ENCODE data around the gene CD2.

The CD2 gene, protein sequence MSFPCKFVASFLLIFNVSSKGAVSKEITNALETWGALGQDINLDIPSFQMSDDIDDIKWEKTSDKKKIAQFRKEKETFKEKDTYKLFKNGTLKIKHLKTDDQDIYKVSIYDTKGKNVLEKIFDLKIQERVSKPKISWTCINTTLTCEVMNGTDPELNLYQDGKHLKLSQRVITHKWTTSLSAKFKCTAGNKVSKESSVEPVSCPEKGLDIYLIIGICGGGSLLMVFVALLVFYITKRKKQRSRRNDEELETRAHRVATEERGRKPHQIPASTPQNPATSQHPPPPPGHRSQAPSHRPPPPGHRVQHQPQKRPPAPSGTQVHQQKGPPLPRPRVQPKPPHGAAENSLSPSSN

DNA sequence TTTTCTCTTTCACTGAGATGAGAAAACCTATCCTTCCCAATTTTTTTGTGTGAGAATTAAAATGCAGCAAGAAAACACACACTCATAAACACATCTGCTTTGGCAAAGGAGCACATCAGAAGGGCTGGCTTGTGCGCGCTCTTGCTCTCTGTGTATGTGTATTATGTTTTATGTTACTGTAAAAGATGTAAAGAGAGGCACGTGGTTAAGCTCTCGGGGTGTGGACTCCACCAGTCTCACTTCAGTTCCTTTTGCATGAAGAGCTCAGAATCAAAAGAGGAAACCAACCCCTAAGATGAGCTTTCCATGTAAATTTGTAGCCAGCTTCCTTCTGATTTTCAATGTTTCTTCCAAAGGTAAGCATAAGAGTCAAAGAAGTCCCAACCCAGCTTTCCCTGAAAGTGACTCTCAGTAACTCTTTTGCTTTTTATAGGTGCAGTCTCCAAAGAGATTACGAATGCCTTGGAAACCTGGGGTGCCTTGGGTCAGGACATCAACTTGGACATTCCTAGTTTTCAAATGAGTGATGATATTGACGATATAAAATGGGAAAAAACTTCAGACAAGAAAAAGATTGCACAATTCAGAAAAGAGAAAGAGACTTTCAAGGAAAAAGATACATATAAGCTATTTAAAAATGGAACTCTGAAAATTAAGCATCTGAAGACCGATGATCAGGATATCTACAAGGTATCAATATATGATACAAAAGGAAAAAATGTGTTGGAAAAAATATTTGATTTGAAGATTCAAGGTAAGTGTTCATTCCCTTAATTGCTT lies at the start of gene CD2:
CD2 (plus strand) TSS at position 233 of the 780 bp plus-strand sequence; CDS start at position 296, 63 bp downstream.
- no peak for DNase-seq (ENCODE audit: extremely low read depth, low read depth)
- TF ChIP-seq, protein P1, sequence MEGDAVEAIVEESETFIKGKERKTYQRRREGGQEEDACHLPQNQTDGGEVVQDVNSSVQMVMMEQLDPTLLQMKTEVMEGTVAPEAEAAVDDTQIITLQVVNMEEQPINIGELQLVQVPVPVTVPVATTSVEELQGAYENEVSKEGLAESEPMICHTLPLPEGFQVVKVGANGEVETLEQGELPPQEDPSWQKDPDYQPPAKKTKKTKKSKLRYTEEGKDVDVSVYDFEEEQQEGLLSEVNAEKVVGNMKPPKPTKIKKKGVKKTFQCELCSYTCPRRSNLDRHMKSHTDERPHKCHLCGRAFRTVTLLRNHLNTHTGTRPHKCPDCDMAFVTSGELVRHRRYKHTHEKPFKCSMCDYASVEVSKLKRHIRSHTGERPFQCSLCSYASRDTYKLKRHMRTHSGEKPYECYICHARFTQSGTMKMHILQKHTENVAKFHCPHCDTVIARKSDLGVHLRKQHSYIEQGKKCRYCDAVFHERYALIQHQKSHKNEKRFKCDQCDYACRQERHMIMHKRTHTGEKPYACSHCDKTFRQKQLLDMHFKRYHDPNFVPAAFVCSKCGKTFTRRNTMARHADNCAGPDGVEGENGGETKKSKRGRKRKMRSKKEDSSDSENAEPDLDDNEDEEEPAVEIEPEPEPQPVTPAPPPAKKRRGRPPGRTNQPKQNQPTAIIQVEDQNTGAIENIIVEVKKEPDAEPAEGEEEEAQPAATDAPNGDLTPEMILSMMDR (IDR thresholded peaks at IDR 0.05; ENCODE audit: low read depth, low read length): no peak

DNA sequence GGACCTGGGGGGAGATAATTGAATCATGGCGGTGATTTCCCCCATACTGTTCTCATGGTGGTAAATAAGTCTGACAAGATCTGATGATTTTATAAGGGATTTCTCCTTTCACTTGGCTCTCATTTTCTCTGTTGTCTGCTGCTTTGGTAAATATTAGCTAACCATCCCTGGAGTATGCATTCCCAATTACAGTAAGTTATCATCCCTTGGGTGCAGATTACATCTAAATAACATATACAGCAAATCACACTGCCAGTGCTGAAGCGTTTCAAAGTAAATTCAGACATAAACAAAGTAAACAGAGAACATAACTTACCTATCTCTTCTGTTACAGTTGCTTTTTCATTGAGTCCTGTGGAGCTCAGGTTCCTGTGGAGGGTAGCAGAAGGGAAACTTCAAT lies 48.1 kb upstream of the CD2 start:
- TF ChIP-seq, protein P1 (IDR thresholded peaks at IDR 0.05; ENCODE audit: low read depth, low read length): no peak
- no peak for DNase-seq (ENCODE audit: extremely low read depth, low read depth)

DNA sequence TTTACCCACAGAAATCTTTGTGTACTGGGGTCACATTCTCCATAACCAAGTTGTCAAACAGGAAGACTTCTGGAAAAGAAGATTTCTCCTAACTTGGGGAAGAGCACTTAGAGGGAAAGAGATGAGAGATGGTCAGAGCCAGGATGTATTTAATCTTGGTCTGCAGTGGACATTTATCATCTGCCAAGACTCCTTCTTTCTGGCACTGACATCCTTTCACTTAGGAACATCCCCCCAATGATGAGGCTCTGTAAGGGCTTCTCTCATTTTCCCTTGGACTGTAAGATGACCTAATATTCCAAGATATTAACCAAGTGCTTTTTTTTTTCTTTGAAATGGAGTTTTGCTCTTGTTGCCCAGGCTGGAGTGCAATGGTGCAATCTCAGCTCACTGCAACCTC lies 47.4 kb upstream of the CD2 start:
- no peak for DNase-seq (ENCODE audit: extremely low read depth, low read depth)
- TF ChIP-seq, protein P1 (IDR thresholded peaks at IDR 0.05; ENCODE audit: low read depth, low read length): no peak

DNA sequence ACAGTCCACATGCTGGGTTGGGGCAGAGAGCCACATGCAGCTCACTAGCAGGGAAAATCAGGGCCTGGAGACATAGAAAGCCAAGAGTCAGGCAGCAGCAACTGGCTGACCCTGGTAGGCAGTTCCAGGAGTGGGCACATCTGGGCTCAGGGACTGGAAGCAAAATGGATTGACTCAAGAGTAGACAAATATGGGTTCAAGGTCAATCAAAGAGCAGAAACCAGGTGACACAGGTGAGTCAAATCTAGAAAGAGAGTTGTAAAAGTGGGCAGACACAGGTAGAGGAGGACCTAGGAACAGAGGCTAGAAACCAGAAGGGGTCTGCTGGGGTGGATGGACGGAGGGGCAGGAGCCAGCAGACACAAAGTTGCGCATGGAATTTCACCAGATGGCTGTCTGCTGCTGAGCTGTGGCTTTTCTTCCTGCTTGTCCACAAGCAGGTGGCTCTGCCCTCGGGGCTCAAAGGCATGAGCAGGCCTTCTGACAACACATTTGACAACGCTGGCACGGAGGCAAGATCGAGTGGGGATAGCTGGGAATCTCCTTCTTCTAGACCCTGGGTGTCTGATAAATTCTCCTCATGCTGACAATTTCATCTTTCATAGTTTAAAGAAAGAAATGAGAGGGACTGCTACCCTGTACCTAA lies 45.9 kb upstream of the CD2 start:
- no peak for DNase-seq (ENCODE audit: extremely low read depth, low read depth)
- TF ChIP-seq, protein P1 (IDR thresholded peaks at IDR 0.05; ENCODE audit: low read depth, low read length): no peak

DNA sequence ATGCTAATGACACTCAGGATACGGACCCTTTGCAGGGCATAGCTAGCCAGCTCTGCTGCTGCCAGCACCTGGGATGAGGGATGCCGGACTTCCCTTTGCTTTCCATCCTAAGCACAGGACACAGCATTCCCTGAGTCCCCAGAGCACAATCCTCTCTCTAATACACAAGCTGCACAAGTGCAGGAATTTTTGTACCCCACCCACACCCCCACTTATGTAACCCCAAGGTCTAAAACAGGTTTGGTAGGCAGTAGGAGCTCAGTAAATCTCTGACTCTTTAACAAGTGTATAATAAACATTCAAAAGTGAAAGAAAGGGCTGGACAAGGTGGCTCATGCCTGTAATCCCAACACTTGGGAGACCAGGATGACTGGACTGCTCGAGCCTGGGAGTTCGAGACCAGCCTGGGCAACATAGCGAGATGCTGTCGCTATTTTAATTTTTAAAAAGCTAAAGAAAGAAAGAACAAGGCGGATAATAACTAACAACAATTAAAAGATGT lies 44.5 kb upstream of the CD2 start:
- no peak for DNase-seq (ENCODE audit: extremely low read depth, low read depth)
- TF ChIP-seq, protein P1 (IDR thresholded peaks at IDR 0.05; ENCODE audit: low read depth, low read length): no peak

DNA sequence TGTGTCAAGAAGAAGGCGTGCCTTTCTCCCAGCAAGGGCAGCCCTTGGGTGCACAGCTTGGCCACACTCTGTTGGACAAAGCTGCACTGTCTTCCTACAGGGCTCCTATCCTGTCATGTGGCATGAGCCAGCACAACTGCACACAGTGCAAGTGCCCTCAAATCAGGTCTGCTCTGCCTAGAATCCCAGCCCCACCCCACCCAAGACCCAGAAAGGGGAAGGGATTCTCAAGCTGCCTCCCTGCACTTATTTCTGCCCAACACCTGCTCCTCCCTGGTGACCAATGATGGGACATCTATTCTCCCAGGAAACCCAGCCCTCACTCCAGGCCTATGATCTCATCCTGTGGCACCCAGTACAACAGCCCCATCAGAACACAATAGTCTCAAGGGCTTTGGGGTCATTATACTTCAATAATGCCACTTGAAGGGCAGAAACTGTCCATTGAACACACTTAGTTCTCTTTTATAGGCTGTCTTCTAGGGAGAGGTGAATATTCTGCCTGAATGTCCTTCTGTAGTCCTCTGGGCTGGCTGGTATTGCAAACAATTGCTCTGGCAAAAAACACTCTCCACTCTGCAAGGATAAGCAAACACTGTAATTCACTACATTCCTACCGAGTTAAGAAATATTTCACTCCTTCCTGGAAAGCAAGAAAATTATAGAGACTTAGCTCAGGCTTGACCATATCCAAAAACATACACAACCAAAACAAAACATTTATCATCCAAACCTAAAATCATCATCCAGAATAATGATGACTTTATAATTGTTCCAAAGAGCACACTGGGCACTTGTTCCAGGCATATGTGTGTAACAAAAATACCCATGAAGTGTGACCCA lies 43.6 kb upstream of the CD2 start:
- TF ChIP-seq, protein P1 (IDR thresholded peaks at IDR 0.05; ENCODE audit: low read depth, low read length): no peak
- DNase-seq (ENCODE audit: extremely low read depth, low read depth): no peak

All from AG09319 (cell line).